Endothelial cell (in vitro differentiated cells): Measurements from ENCODE around the gene TRIM3. TPM values are rescaled to one million over a fixed set of nuclear protein-coding genes. Genes with fewer than 3 reads are reported as not detected.

Source experiments
- DNase-seq: peaks from one replicate; pipeline ENCODE4 v3.0.0; 2021; ENCODE audit warnings: low spot score
- H3K27ac Mint-ChIP-seq: one replicate; pipeline ENCODE4 v1.8.0; 2021; ENCODE audit warnings: mixed read lengths, inconsistent platforms; ENCODE audit not compliant: unreplicated experiment
- H3K27me3 Mint-ChIP-seq: one replicate; pipeline ENCODE4 v1.8.0; 2021; ENCODE audit warnings: mild to moderate bottlenecking, moderate library complexity, mixed read lengths, inconsistent platforms; ENCODE audit not compliant: unreplicated experiment
- H3K36me3 Mint-ChIP-seq: one replicate; pipeline ENCODE4 v1.8.0; 2021; ENCODE audit warnings: mild to moderate bottlenecking, low read depth, mixed read lengths, inconsistent platforms; ENCODE audit not compliant: unreplicated experiment
- H3K4me1 Mint-ChIP-seq: one replicate; pipeline ENCODE4 v1.8.0; 2021; ENCODE audit warnings: mild to moderate bottlenecking, mixed read lengths, inconsistent platforms; ENCODE audit not compliant: unreplicated experiment
- H3K4me3 Mint-ChIP-seq: one replicate; pipeline ENCODE4 v1.8.0; 2021; ENCODE audit warnings: mild to moderate bottlenecking, mixed read lengths, inconsistent platforms; ENCODE audit not compliant: unreplicated experiment
- H3K9me3 Mint-ChIP-seq: one replicate; pipeline ENCODE4 v1.8.0; 2021; ENCODE audit warnings: mixed read lengths, inconsistent platforms; ENCODE audit not compliant: unreplicated experiment
- CTCF ChIP-seq: fragments of 200-600 bp; sonication (generic); IDR thresholded peaks from one replicate; pipeline ENCODE4 v1.5.0; 2021; ENCODE audit warnings: antibody characterized with exemption; ENCODE audit not compliant: unreplicated experiment
- total RNA-seq: library from RNA; stranded (reverse); fragmentation: NEBNext Ultra II Directional; extraction: Animal tissue kit (Norgen Biotek cat#: 25700); gene quantifications from one replicate; pipeline ENCODE4 v1.2.1, GENCODE V29; 2021; ENCODE audit not compliant: unreplicated experiment

Gene TRIM3
- total RNA-seq, 1 donor from 2014 or later, result 26.0 TPM

- H3K36me3 Mint-ChIP-seq, result peaks cover 4% of the 10 kb centered on the region
- H3K9me3 Mint-ChIP-seq, result no peaks in the 10 kb centered on the region
- H3K27me3 Mint-ChIP-seq, result no peaks in the 10 kb centered on the region
- peak; percentile 64 for TF ChIP-seq CTCF
- peaks cover 3% of the 10 kb centered on the region for H3K4me1 Mint-ChIP-seq
- H3K4me3 Mint-ChIP-seq, result no peak overlapping the region
- DNase-seq, result peak; percentile 26
- H3K27ac Mint-ChIP-seq, result no peak overlapping the region
Observed at GRCh38 chr11:6505577-6506240, 32.0 kb upstream of the TRIM3 start.

- Mint-ChIP-seq H3K27ac (no peak overlapping the region), H3K9me3 (no peaks in the 10 kb centered on the region), H3K36me3 (peaks cover 4% of the 10 kb centered on the region), H3K4me1 (peaks cover 3% of the 10 kb centered on the region), H3K4me3 (no peak overlapping the region), H3K27me3 (peaks cover 4% of the 10 kb centered on the region)
- no peak for TF ChIP-seq CTCF
- no peak for DNase-seq
Observed at GRCh38 chr11:6504166-6504565, 30.4 kb upstream of the TRIM3 start.

DNA sequence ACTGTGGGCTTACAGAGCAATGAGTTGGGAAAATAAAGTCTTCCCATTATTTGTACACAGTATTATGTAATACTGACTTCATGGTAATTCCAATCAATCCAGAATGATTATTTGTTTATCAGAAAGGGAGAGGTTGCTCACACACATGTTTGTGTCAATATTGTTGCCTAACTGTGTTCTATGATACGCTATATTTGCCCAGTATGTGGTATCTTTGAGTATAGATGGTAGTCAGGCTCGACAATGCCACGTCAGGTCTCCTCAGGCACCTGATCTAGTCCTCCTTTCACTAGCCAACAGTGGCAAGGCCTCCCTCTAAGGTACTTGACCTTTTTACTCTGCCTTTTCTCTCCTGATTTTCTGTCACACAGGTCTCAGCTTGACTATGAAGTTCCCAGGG lies 28.6 kb upstream of the TRIM3 start:
- peaks cover 3% of the 10 kb centered on the region for H3K4me1 Mint-ChIP-seq
- H3K36me3 Mint-ChIP-seq, result peaks cover 8% of the 10 kb centered on the region
- no peak overlapping the region for H3K4me3 Mint-ChIP-seq
- no peak for TF ChIP-seq CTCF
- H3K9me3 Mint-ChIP-seq, result no peaks in the 10 kb centered on the region
- no peak for DNase-seq
- no peak overlapping the region for H3K27ac Mint-ChIP-seq
- peaks cover 4% of the 10 kb centered on the region for H3K27me3 Mint-ChIP-seq

- TF ChIP-seq CTCF, result no peak
- DNase-seq, result no peak
- H3K9me3 Mint-ChIP-seq, result no peaks in the 10 kb centered on the region
- H3K36me3 Mint-ChIP-seq, result peaks cover 9% of the 10 kb centered on the region
- peaks cover 3% of the 10 kb centered on the region for H3K4me1 Mint-ChIP-seq
- peaks cover 4% of the 10 kb centered on the region for H3K27me3 Mint-ChIP-seq
- H3K27ac Mint-ChIP-seq, result no peak overlapping the region
- H3K4me3 Mint-ChIP-seq, result no peak overlapping the region
Observed at GRCh38 chr11:6498544-6498943, 24.8 kb upstream of the TRIM3 start.

DNA sequence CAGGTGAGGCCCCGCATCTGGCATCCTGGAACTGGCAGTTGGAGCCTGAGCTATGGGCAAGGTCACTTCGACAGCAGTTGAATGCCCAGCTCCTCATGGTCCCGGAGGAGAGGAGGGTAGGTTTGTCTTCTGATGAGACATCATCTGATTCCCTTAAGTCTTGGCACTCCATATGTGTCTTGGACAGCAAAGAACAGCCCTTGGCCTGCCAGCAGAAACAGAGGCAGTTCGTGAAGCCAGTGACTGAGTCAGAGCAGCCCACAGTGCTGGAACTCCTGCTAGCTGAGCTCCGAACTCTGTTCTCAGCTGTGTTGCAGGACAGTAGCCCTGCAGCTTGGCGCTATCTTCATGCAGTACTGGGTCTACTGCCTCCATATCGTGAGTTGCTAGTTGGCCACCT lies 24.4 kb upstream of the TRIM3 start:
- H3K9me3 Mint-ChIP-seq, result no peaks in the 10 kb centered on the region
- no peak for DNase-seq
- H3K4me1 Mint-ChIP-seq, result peaks cover 3% of the 10 kb centered on the region
- TF ChIP-seq CTCF, result no peak
- no peak overlapping the region for H3K4me3 Mint-ChIP-seq
- no peak overlapping the region for H3K27ac Mint-ChIP-seq
- H3K27me3 Mint-ChIP-seq, result peaks cover 4% of the 10 kb centered on the region
- H3K36me3 Mint-ChIP-seq, result peaks cover 8% of the 10 kb centered on the region
